ENCODE measurements around the gene ZFPM1.

The ZFPM1 gene

DNA sequence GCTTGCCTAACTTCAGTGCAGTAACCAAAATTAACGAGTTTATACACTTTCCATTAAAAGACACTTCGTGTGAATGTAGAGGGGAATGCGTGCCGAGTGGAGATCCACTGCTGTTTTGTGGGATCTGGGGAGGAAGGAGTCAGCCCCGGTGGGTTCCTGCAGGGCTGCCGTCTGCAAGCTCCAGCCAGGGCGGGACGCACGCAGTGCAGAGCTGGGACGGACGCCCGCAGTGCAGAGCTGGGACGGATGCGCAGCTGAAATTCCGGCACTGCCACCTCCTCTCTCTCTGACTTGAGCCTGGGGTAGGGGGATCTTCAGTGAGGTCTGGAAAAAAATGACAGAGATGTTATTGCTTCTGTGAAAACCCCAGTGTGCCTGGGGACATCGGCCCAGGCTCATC, 100.7 kb downstream of the ZFPM1 start:
- Histone ChIP-seq H2AFZ (ENCODE audit: low read depth, low read length, severe bottlenecking) (no peak overlapping the region), H3K4me3 (ENCODE audit: insufficient read depth, low read length, poor library complexity, severe bottlenecking) (no peak overlapping the region), H3K9me2 (replicated peaks; ENCODE audit: insufficient read depth, low read length) (no peaks in the 10 kb centered on the region), H3K27me3 (ENCODE audit: low read length) (no peaks in the 10 kb centered on the region), H3K9ac (ENCODE audit: low read length) (no peak overlapping the region), H3K36me3 (ENCODE audit: low read length) (no peaks in the 10 kb centered on the region), H3K27ac (ENCODE audit: low read depth, low read length) (no peak overlapping the region), H3K4me2 (ENCODE audit: low read depth, low read length, poor library complexity, severe bottlenecking) (no peak overlapping the region), H4K20me1 (ENCODE audit: low read depth, low read length) (no peaks in the 10 kb centered on the region), H3K79me2 (ENCODE audit: insufficient read depth, low read length) (no peaks in the 10 kb centered on the region), H3K9me3 (ENCODE audit: insufficient read depth, low read length) (no peaks in the 10 kb centered on the region), H3F3A (ENCODE audit: insufficient read depth) (no peaks in the 10 kb centered on the region)
- TF ChIP-seq, protein P1, sequence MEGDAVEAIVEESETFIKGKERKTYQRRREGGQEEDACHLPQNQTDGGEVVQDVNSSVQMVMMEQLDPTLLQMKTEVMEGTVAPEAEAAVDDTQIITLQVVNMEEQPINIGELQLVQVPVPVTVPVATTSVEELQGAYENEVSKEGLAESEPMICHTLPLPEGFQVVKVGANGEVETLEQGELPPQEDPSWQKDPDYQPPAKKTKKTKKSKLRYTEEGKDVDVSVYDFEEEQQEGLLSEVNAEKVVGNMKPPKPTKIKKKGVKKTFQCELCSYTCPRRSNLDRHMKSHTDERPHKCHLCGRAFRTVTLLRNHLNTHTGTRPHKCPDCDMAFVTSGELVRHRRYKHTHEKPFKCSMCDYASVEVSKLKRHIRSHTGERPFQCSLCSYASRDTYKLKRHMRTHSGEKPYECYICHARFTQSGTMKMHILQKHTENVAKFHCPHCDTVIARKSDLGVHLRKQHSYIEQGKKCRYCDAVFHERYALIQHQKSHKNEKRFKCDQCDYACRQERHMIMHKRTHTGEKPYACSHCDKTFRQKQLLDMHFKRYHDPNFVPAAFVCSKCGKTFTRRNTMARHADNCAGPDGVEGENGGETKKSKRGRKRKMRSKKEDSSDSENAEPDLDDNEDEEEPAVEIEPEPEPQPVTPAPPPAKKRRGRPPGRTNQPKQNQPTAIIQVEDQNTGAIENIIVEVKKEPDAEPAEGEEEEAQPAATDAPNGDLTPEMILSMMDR (IDR thresholded peaks at IDR 0.05; ENCODE audit: insufficient read depth, low read length, poor library complexity, severe bottlenecking) = no peak
- TF ChIP-seq EZH2phosphoT487 (conservative IDR thresholded peaks at IDR 0.05; ENCODE audit: low read length) = no peak

GRCh38 chr16:88554711-88555264, 101.7 kb downstream of the ZFPM1 start:
- Histone ChIP-seq H3K27me3 (ENCODE audit: low read length) (no peaks in the 10 kb centered on the region), H3K4me3 (ENCODE audit: insufficient read depth, low read length, poor library complexity, severe bottlenecking) (no peak overlapping the region), H4K20me1 (ENCODE audit: low read depth, low read length) (no peaks in the 10 kb centered on the region), H3K9me2 (replicated peaks; ENCODE audit: insufficient read depth, low read length) (no peaks in the 10 kb centered on the region), H3K4me2 (ENCODE audit: low read depth, low read length, poor library complexity, severe bottlenecking) (no peak overlapping the region), H3K36me3 (ENCODE audit: low read length) (no peaks in the 10 kb centered on the region), H2AFZ (ENCODE audit: low read depth, low read length, severe bottlenecking) (no peak overlapping the region), H3K9me3 (ENCODE audit: insufficient read depth, low read length) (no peaks in the 10 kb centered on the region), H3K9ac (ENCODE audit: low read length) (no peak overlapping the region), H3K27ac (ENCODE audit: low read depth, low read length) (no peak overlapping the region), H3F3A (ENCODE audit: insufficient read depth) (no peaks in the 10 kb centered on the region), H3K79me2 (ENCODE audit: insufficient read depth, low read length) (no peaks in the 10 kb centered on the region)
- TF ChIP-seq, protein P1 (IDR thresholded peaks at IDR 0.05; ENCODE audit: insufficient read depth, low read length, poor library complexity, severe bottlenecking) = no peak
- no peak for TF ChIP-seq EZH2phosphoT487 (conservative IDR thresholded peaks at IDR 0.05; ENCODE audit: low read length)

DNA sequence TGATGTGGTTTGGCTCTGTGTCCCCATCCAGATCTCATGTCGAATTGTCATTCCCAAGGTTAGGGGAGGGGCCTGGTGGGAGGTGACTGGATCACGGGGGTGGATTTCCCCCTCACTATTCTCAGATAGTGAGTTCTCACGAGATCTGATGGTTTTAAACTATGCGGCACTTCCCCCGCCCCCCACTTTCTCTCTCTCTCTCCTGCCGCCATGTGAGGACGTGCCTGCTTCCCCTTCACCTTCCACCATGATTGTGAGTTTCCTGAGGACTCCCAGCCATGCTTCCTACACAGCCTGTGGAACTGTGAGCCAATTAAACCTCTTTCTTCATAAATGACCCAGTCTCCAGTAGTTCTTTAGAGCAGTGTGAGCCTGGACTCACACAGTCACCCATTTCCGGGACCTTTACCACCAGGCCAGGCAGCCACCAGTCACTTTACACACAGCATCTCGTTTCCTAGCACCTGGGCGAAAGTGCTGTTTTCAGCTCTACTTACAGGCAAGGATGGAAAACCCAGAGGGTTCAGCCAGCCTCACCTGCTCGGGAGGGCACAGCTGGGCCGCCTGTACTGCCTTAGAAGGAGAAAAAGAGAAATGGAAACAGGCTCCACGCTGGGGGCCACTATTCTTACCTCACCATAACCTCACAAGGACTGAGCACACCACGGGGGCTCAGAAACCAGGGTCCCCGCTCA, 103.4 kb downstream of the ZFPM1 start:
- TF ChIP-seq, protein P1 (IDR thresholded peaks at IDR 0.05; ENCODE audit: insufficient read depth, low read length, poor library complexity, severe bottlenecking) = no peak
- no peak for TF ChIP-seq EZH2phosphoT487 (conservative IDR thresholded peaks at IDR 0.05; ENCODE audit: low read length)
- H3K9me2 ChIP-seq (replicated peaks; ENCODE audit: insufficient read depth, low read length) = no peaks in the 10 kb centered on the region
- H3F3A ChIP-seq (ENCODE audit: insufficient read depth) = no peaks in the 10 kb centered on the region
- H3K9ac ChIP-seq (ENCODE audit: low read length) = no peak overlapping the region
- H3K4me3 ChIP-seq (ENCODE audit: insufficient read depth, low read length, poor library complexity, severe bottlenecking) = no peak overlapping the region
- no peaks in the 10 kb centered on the region for H3K36me3 ChIP-seq (ENCODE audit: low read length)
- no peaks in the 10 kb centered on the region for H3K9me3 ChIP-seq (ENCODE audit: insufficient read depth, low read length)
- no peaks in the 10 kb centered on the region for H4K20me1 ChIP-seq (ENCODE audit: low read depth, low read length)
- H3K27ac ChIP-seq (ENCODE audit: low read depth, low read length) = no peak overlapping the region
- no peaks in the 10 kb centered on the region for H3K27me3 ChIP-seq (ENCODE audit: low read length)
- H3K79me2 ChIP-seq (ENCODE audit: insufficient read depth, low read length) = no peaks in the 10 kb centered on the region
- H2AFZ ChIP-seq (ENCODE audit: low read depth, low read length, severe bottlenecking) = no peak overlapping the region
- H3K4me2 ChIP-seq (ENCODE audit: low read depth, low read length, poor library complexity, severe bottlenecking) = no peak overlapping the region

All from SU-DHL-6 (cell line).